Liver (tissue), 9 donors: Measurements from ENCODE around the gene LSAMP. TPM values are rescaled to one million over a fixed set of nuclear protein-coding genes. Genes with fewer than 3 reads are reported as not detected.

Experiments used
- DNase-seq: peaks from one replicate; pipeline ENCODE4 v3.0.0-alpha.2; 2017; ENCODE audit warnings: low spot score
- H3K27ac ChIP-seq, 2 donors: one replicate each; pipeline ENCODE4 v1.7.0; 2013; ENCODE audit warnings: inconsistent platforms in 2 of 2, low read length in 2 of 2, control low read depth in 1 of 2, low read depth in 1 of 2, mild to moderate bottlenecking in 1 of 2
- H3K27me3 ChIP-seq, 4 donors: one replicate each; pipeline versions ENCODE4 v1.6.1 to v1.7.0; 2013; ENCODE audit warnings: low read length in 3 of 4, inconsistent platforms in 1 of 4, mild to moderate bottlenecking in 1 of 4, moderate library complexity in 1 of 4; ENCODE audit not compliant: control insufficient read depth in 4 of 4, insufficient read depth in 4 of 4
- H3K36me3 ChIP-seq, 4 donors: one replicate each; pipeline versions ENCODE4 v1.6.1 to v1.7.0; 2013; ENCODE audit warnings: low read length in 3 of 4, mild to moderate bottlenecking in 3 of 4, low read depth in 1 of 4, moderate library complexity in 1 of 4; ENCODE audit not compliant: control insufficient read depth in 4 of 4, insufficient read depth in 3 of 4
- H3K4me1 ChIP-seq, 4 donors: one replicate each; pipeline versions ENCODE4 v1.6.1 to v1.7.0; 2013; ENCODE audit warnings: low read length in 3 of 4, mild to moderate bottlenecking in 3 of 4, moderate library complexity in 1 of 4; ENCODE audit not compliant: control insufficient read depth in 4 of 4, insufficient read depth in 4 of 4
- H3K4me3 ChIP-seq, 3 donors: one replicate each; pipeline versions ENCODE4 v1.6.1 to v1.7.0; 2013; ENCODE audit warnings: low read length in 3 of 3, control low read depth in 1 of 3, low read depth in 1 of 3, mild to moderate bottlenecking in 1 of 3
- H3K9ac ChIP-seq, 2 donors: one replicate each; pipeline ENCODE4 v1.7.0; 2013; ENCODE audit warnings: low read length in 2 of 2, mild to moderate bottlenecking in 2 of 2, moderate library complexity in 2 of 2, control low read depth in 1 of 2, low read depth in 1 of 2
- H3K9me3 ChIP-seq, 4 donors: one replicate each; pipeline versions ENCODE4 v1.6.1 to v1.7.0; 2013; ENCODE audit warnings: low read length in 3 of 4; ENCODE audit not compliant: control insufficient read depth in 4 of 4
- EGR1 ChIP-seq, 2 donors: IDR thresholded peaks; 2 replicates each; pipeline ENCODE4 v1.6.1; 2016 to 2018; ENCODE audit warnings: antibody characterized with exemption in 2 of 2, low read depth in 2 of 2
- FOXA1 ChIP-seq: IDR thresholded peaks from 2 replicates; pipeline ENCODE4 v1.6.1; 2016; ENCODE audit warnings: antibody characterized with exemption
- FOXA2 ChIP-seq: IDR thresholded peaks from 2 replicates; pipeline ENCODE4 v1.6.1; 2016; ENCODE audit warnings: antibody characterized with exemption
- GABPA ChIP-seq, 2 donors: IDR thresholded peaks in 1 of 2; conservative IDR thresholded peaks in 1 of 2; 2 replicates each; pipeline ENCODE4 v1.6.1; 2016; ENCODE audit warnings: antibody characterized with exemption in 2 of 2, mild to moderate bottlenecking in 1 of 2, moderate library complexity in 1 of 2
- HNF4A ChIP-seq, 2 donors: conservative IDR thresholded peaks; 2 replicates each; pipeline ENCODE4 v1.6.1; 2016; ENCODE audit warnings: antibody characterized with exemption in 2 of 2, mild to moderate bottlenecking in 2 of 2
- HNF4G ChIP-seq: IDR thresholded peaks from 2 replicates; pipeline ENCODE4 v1.6.1; 2016; ENCODE audit warnings: antibody characterized with exemption
- JUND ChIP-seq, 2 donors: IDR thresholded peaks; 2 replicates each; pipeline ENCODE4 v1.6.1; 2016; ENCODE audit warnings: antibody characterized with exemption in 2 of 2
- NR2F2 ChIP-seq: IDR thresholded peaks from 2 replicates; pipeline ENCODE4 v1.6.1; 2016; ENCODE audit warnings: antibody characterized with exemption
- RAD21 ChIP-seq, 2 donors: IDR thresholded peaks; 2 replicates each; pipeline ENCODE4 v1.6.1; 2016; ENCODE audit warnings: antibody characterized with exemption in 2 of 2, mild to moderate bottlenecking in 2 of 2
- RXRA ChIP-seq, 2 donors: IDR thresholded peaks; 2 replicates each; pipeline ENCODE4 v1.6.1; 2017 to 2018; ENCODE audit warnings: antibody characterized with exemption in 2 of 2, mild to moderate bottlenecking in 1 of 2
- SP1 ChIP-seq: IDR thresholded peaks from 2 replicates; pipeline ENCODE4 v1.6.1; 2018; ENCODE audit warnings: antibody characterized with exemption, mild to moderate bottlenecking
- TAF1 ChIP-seq: conservative IDR thresholded peaks from 2 replicates; pipeline ENCODE4 v1.6.1; 2016; ENCODE audit warnings: antibody characterized with exemption, mild to moderate bottlenecking
- YY1 ChIP-seq: IDR thresholded peaks from 2 replicates; pipeline ENCODE4 v1.6.1; 2016; ENCODE audit warnings: antibody characterized with exemption, mild to moderate bottlenecking
- WGBS: extraction: QIAGEN DNeasy Blood & Tissue Kit; methylation state at CpG from one replicate; pipeline ENCODE4 v1.1.7; 2013; 5-methylcytosine and 5-hydroxymethylcytosine counted together
- polyA plus RNA-seq, 2 donors: library from polyadenylated mRNA; stranded (reverse) in 1 of 2; unstranded in 1 of 2; fragments of 200-250 nt in 1 of 2; fragments of >200 nt in 1 of 2; fragmentation: Nextera tagmentation in 1 of 2; extraction: Ambion mirVana in 1 of 2; gene quantifications; one replicate each; pipeline versions ENCODE4 v1.2.1 to v1.2.3, GENCODE V29; 2013 to 2015
- total RNA-seq, 2 donors: library from RNA; depleted of rRNA; stranded (reverse); fragments of >200 nt; gene quantifications; one replicate each; pipeline ENCODE4 v1.2.3, GENCODE V29; 2014
- TF ChIP-seq, protein P1 (sequence below): fragments of 150-350 bp; IDR thresholded peaks from 2 replicates; pipeline ENCODE4 v1.5.1; 2017; ENCODE audit warnings: improper control_type of control experiment, low read depth, low read length; ENCODE audit not compliant: missing input control
- TF ChIP-seq, protein P2 (sequence below): IDR thresholded peaks from 2 replicates; pipeline ENCODE4 v1.6.1; 2016; ENCODE audit warnings: antibody characterized with exemption
- TF ChIP-seq, protein P3 (sequence below): IDR thresholded peaks from 2 replicates; pipeline ENCODE4 v1.6.1; 2016; ENCODE audit warnings: antibody characterized with exemption
- TF ChIP-seq, protein P4 (sequence below): IDR thresholded peaks from 2 replicates; pipeline ENCODE4 v1.6.1; 2016; ENCODE audit warnings: antibody characterized with exemption
- TF ChIP-seq, protein P5 (sequence below): IDR thresholded peaks from 2 replicates; pipeline ENCODE4 v1.6.1; 2016; ENCODE audit warnings: antibody characterized with exemption, mild to moderate bottlenecking
- donor health status: healthy.
- donor health status: healthy.
- donor health status: healthy.
- donor health status: healthy.
- donor health status: healthy.

Gene LSAMP
- total and polyA plus RNA-seq, 4 donors: 0.01 to 0.17 (median 0.06) TPM

DNA sequence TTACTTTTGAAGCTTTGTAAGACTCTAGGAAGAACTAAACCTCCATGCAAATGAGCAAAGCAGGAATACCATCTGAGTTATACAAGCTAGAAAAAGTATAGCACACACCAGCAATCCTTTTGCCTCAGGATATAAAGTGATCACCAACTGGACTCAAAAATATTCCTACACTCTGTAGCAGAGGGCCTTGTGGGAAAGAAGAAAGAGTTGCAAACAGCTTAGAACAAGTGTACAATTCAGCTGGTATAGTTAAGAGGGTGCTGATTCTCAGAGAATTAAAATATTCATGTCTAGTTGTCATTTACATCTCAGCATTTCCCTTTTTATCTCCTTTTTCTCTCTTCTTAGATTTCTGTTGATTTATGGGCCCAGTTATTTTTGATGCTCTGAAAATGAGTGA lies 573.6 kb downstream of the LSAMP start:
- TF ChIP-seq, protein P1, sequence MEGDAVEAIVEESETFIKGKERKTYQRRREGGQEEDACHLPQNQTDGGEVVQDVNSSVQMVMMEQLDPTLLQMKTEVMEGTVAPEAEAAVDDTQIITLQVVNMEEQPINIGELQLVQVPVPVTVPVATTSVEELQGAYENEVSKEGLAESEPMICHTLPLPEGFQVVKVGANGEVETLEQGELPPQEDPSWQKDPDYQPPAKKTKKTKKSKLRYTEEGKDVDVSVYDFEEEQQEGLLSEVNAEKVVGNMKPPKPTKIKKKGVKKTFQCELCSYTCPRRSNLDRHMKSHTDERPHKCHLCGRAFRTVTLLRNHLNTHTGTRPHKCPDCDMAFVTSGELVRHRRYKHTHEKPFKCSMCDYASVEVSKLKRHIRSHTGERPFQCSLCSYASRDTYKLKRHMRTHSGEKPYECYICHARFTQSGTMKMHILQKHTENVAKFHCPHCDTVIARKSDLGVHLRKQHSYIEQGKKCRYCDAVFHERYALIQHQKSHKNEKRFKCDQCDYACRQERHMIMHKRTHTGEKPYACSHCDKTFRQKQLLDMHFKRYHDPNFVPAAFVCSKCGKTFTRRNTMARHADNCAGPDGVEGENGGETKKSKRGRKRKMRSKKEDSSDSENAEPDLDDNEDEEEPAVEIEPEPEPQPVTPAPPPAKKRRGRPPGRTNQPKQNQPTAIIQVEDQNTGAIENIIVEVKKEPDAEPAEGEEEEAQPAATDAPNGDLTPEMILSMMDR: no peak
- TF ChIP-seq, protein P2, sequence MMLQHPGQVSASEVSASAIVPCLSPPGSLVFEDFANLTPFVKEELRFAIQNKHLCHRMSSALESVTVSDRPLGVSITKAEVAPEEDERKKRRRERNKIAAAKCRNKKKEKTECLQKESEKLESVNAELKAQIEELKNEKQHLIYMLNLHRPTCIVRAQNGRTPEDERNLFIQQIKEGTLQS: no peak
- TF ChIP-seq EGR1 (IDR thresholded peaks at IDR 0.05; ENCODE audit: low read depth in 2 of 2): no peak
- no peak for TF ChIP-seq HNF4G
- TF ChIP-seq SP1: no peak
- no peak for TF ChIP-seq FOXA1
- no peak for TF ChIP-seq RAD21 (IDR thresholded peaks at IDR 0.05)
- TF ChIP-seq, protein P3, sequence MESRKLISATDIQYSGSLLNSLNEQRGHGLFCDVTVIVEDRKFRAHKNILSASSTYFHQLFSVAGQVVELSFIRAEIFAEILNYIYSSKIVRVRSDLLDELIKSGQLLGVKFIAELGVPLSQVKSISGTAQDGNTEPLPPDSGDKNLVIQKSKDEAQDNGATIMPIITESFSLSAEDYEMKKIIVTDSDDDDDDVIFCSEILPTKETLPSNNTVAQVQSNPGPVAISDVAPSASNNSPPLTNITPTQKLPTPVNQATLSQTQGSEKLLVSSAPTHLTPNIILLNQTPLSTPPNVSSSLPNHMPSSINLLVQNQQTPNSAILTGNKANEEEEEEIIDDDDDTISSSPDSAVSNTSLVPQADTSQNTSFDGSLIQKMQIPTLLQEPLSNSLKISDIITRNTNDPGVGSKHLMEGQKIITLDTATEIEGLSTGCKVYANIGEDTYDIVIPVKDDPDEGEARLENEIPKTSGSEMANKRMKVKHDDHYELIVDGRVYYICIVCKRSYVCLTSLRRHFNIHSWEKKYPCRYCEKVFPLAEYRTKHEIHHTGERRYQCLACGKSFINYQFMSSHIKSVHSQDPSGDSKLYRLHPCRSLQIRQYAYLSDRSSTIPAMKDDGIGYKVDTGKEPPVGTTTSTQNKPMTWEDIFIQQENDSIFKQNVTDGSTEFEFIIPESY: no peak
- no peak for TF ChIP-seq RXRA (IDR thresholded peaks at IDR 0.05)
- TF ChIP-seq YY1: no peak
- TF ChIP-seq, protein P4, sequence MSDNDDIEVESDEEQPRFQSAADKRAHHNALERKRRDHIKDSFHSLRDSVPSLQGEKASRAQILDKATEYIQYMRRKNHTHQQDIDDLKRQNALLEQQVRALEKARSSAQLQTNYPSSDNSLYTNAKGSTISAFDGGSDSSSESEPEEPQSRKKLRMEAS: no peak
- TF ChIP-seq GABPA (IDR thresholded peaks at IDR 0.05 in 1 of 2, conservative IDR thresholded peaks at IDR 0.05 in 1 of 2): no peak
- TF ChIP-seq NR2F2: no peak
- no peak for TF ChIP-seq FOXA2
- TF ChIP-seq HNF4A (conservative IDR thresholded peaks at IDR 0.05): no peak
- no peaks in the 10 kb centered on the region for H3K36me3 ChIP-seq
- H3K9me3 ChIP-seq: no peaks in the 10 kb centered on the region
- H3K4me3 ChIP-seq: no peak overlapping the region
- DNase-seq: no peak
- peaks cover 0 to 4% (median 1%) of the 10 kb centered on the region in 4 donors for H3K27me3 ChIP-seq
- H3K9ac ChIP-seq: no peak overlapping the region
- H3K27ac ChIP-seq: no peak overlapping the region
- H3K4me1 ChIP-seq: no peaks in the 10 kb centered on the region

DNA sequence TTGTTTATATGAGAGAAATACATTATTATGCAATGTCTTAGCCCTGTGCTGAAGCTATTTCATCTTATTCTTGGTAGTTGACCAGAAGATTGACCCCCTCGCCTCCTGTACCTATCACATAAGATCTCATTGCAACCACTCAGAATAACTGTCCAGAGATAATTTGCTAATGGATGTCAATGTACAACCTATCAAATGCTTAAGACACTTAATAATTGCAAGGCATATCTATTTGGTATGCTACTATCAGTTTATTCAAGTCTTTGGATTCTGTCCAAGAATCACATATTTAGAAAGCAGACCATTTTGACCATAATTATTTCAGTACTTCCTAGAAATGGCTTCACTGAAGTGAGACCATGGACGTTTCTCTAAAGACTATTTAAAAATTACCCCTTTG lies 580.4 kb downstream of the LSAMP start:
- WGBS: 61% methylated on average over 2 of the region's 2 CpGs
- Histone ChIP-seq H3K9me3 (no peaks in the 10 kb centered on the region), H3K27me3 (peaks cover 0 to 3% (median 1%) of the 10 kb centered on the region in 4 donors), H3K9ac (no peak overlapping the region), H3K4me1 (no peaks in the 10 kb centered on the region), H3K36me3 (no peaks in the 10 kb centered on the region), H3K27ac (no peak overlapping the region), H3K4me3 (no peak overlapping the region)
- no peak for DNase-seq
- TF ChIP-seq TAF1 (no peak), RXRA (IDR thresholded peaks at IDR 0.05) (no peak), JUND (IDR thresholded peaks at IDR 0.05) (no peak), FOXA2 (no peak), NR2F2 (no peak), FOXA1 (no peak), GABPA (IDR thresholded peaks at IDR 0.05 in 1 of 2, conservative IDR thresholded peaks at IDR 0.05 in 1 of 2) (no peak), YY1 (no peak), HNF4A (conservative IDR thresholded peaks at IDR 0.05) (no peak), EGR1 (IDR thresholded peaks at IDR 0.05; ENCODE audit: low read depth in 2 of 2) (no peak), RAD21 (IDR thresholded peaks at IDR 0.05) (no peak), SP1 (no peak)
- TF ChIP-seq, protein P3: no peak
- TF ChIP-seq, protein P4: no peak
- TF ChIP-seq, protein P1: no peak
- TF ChIP-seq, protein P5, sequence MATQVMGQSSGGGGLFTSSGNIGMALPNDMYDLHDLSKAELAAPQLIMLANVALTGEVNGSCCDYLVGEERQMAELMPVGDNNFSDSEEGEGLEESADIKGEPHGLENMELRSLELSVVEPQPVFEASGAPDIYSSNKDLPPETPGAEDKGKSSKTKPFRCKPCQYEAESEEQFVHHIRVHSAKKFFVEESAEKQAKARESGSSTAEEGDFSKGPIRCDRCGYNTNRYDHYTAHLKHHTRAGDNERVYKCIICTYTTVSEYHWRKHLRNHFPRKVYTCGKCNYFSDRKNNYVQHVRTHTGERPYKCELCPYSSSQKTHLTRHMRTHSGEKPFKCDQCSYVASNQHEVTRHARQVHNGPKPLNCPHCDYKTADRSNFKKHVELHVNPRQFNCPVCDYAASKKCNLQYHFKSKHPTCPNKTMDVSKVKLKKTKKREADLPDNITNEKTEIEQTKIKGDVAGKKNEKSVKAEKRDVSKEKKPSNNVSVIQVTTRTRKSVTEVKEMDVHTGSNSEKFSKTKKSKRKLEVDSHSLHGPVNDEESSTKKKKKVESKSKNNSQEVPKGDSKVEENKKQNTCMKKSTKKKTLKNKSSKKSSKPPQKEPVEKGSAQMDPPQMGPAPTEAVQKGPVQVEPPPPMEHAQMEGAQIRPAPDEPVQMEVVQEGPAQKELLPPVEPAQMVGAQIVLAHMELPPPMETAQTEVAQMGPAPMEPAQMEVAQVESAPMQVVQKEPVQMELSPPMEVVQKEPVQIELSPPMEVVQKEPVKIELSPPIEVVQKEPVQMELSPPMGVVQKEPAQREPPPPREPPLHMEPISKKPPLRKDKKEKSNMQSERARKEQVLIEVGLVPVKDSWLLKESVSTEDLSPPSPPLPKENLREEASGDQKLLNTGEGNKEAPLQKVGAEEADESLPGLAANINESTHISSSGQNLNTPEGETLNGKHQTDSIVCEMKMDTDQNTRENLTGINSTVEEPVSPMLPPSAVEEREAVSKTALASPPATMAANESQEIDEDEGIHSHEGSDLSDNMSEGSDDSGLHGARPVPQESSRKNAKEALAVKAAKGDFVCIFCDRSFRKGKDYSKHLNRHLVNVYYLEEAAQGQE: no peak
